ENCODE data around the gene CFAP99.

DNA sequence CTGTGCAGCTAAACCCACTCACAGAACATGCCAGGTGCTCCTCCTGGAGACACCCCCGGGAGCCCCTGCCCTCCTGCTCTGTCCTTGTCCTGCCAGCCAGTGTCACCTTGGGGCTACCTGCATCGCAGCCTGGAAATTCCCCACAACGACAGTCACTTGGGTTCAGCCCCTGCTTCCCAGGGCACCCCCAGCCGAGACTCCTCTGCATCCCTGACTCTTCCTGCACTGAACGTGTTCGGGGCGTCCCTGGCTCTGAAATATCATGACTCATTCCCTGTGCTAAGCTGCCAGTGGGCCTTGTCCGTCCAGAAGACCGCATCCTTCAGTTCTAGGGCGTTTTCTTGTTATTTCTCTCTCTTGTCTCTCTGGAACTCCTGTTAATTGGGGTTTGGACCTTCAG lies 5.8 kb downstream of the CFAP99 start:
- TF ChIP-seq CTCF (conservative IDR thresholded peaks at IDR 0.05; ENCODE audit: low read length) (no peak), EZH2phosphoT487 (IDR thresholded peaks at IDR 0.05; ENCODE audit: borderline replicate concordance) (no peak)
